HepG2 (cell line): ENCODE results near the gene DEPDC5. TPM values are rescaled to one million over a fixed set of nuclear protein-coding genes. Genes with fewer than 3 reads are reported as not detected.

Source experiments
- ATAC-seq: fragments of 200-7000 bp; cut with Tn5 transposase; 3 replicates; pipeline ENCODE4 v1.9.1; 2020; ENCODE audit warnings: mild to moderate bottlenecking, moderate library complexity
- BruUV-seq: library from RNA; stranded (reverse); fragments of 400-500 nt; replicated peaks from 2 replicates; lab custom pipeline; 2021; lab: Mats Ljungman, UMichigan
- CTCF ChIA-PET: fragments of 300-600 bp; formaldehyde crosslinking; extraction: SDS; loops from one replicate; lab custom pipeline; 2021; ENCODE audit warnings: low total read pairs, inconsistent platforms, low intra/inter-chr PET ratio; lab: Yijun Ruan, JAX
- POLR2A ChIA-PET: fragments of 350-600 bp; sonication (Branson Sonifier 250); formaldehyde crosslinking; loops from one replicate; lab custom pipeline; 2020; ENCODE audit warnings: antibody characterized with exemption, inconsistent platforms; lab: Yijun Ruan, JAX
- DNase-seq: peaks from one replicate; pipeline ENCODE4 v3.0.0-alpha.2; 2015; ENCODE audit warnings: low spot score
- FAIRE-seq: peaks from 3 replicates; lab custom pipeline; 2011; peaks lifted over from hg19 to GRCh38; lab: Jason Lieb, UNC
- H2AFZ ChIP-seq: one replicate; pipeline ENCODE4 v1.6.1; 2011; ENCODE audit warnings: low read length, inconsistent platforms
- H3K27ac ChIP-seq: fragments of 300-600 bp; 3 replicates; pipeline ENCODE4 v1.8.0; 2011; ENCODE audit warnings: mixed run types, mild to moderate bottlenecking, mixed read lengths, low read length, inconsistent platforms; ENCODE audit not compliant: insufficient read depth; ENCODE audit errors: extremely low read length
- H3K27me3 ChIP-seq, 2 experiments: fragments of 200-600 bp in 1 of 2; 2 replicates in 1 of 2; 3 replicates in 1 of 2; pipeline versions ENCODE4 v1.6.0 to v1.8.0; 2011; ENCODE audit warnings: low read length in 2 of 2, mild to moderate bottlenecking in 2 of 2, moderate library complexity in 2 of 2, inconsistent platforms in 1 of 2; ENCODE audit not compliant: insufficient read depth in 2 of 2, control insufficient read depth in 1 of 2
- H3K36me3 ChIP-seq, 2 experiments: fragments of 200-600 bp in 1 of 2; replicated peaks in 1 of 2; 2 replicates in 1 of 2; 3 replicates in 1 of 2; pipeline versions ENCODE4 v1.5.1 to v1.8.0; 2011; ENCODE audit warnings: low read length in 2 of 2, inconsistent platforms in 1 of 2; ENCODE audit not compliant: insufficient read depth in 2 of 2, control insufficient read depth in 1 of 2
- H3K4me1 ChIP-seq: 2 replicates; pipeline ENCODE4 v1.5.1; 2012; ENCODE audit warnings: low read length, inconsistent platforms; ENCODE audit not compliant: insufficient read depth
- H3K4me2 ChIP-seq: 2 replicates; pipeline ENCODE4 v1.6.0; 2011; ENCODE audit warnings: low read depth, low read length, inconsistent platforms
- H3K4me3 ChIP-seq, 3 experiments: fragments of 200-600 bp in 1 of 3; sonication (generic), shearing (Covaris generic) in 1 of 3; replicated peaks in 1 of 3; 2 replicates each; pipeline ENCODE4 v1.5.1; 2011 to 2016; ENCODE audit warnings: low read length in 3 of 3, inconsistent platforms in 2 of 3, low read depth in 2 of 3, mild to moderate bottlenecking in 2 of 3, control low read depth in 1 of 3, mixed read lengths in 1 of 3; ENCODE audit not compliant: insufficient read depth in 1 of 3
- H3K79me2 ChIP-seq: one replicate; pipeline ENCODE4 v1.6.1; 2011; ENCODE audit warnings: low read length, inconsistent platforms; ENCODE audit not compliant: insufficient read depth
- H3K9ac ChIP-seq: 2 replicates; pipeline ENCODE4 v1.6.0; 2011; ENCODE audit warnings: mild to moderate bottlenecking, low read depth, low read length, inconsistent platforms; ENCODE audit not compliant: insufficient read depth
- H3K9me3 ChIP-seq: 2 replicates; pipeline ENCODE4 v1.5.1; 2012; ENCODE audit warnings: mild to moderate bottlenecking, low read length
- H4K20me1 ChIP-seq: 2 replicates; pipeline ENCODE4 v1.6.0; 2011; ENCODE audit warnings: inconsistent platforms, mild to moderate bottlenecking, low read length, moderate library complexity; ENCODE audit not compliant: insufficient read depth
- AFF4 ChIP-seq: sonication (generic); formaldehyde crosslinking; IDR thresholded peaks from 2 replicates; pipeline ENCODE4 v1.4.0; 2020; ENCODE audit warnings: missing genetic modification reagents
- HMG20B ChIP-seq: conservative IDR thresholded peaks from 2 replicates; pipeline ENCODE4 v1.6.1; 2016; ENCODE audit warnings: missing genetic modification reagents, missing compliant biosample characterization
- KDM3A ChIP-seq: IDR thresholded peaks from 2 replicates; pipeline ENCODE4 v1.6.1; 2018; ENCODE audit warnings: low read depth, missing compliant biosample characterization
- MXD1 ChIP-seq: sonication (generic); formaldehyde crosslinking; IDR thresholded peaks from 2 replicates; pipeline ENCODE4 v1.4.0; 2020; ENCODE audit warnings: mild to moderate bottlenecking, missing genetic modification reagents
- RORA ChIP-seq: sonication (generic); formaldehyde crosslinking; IDR thresholded peaks from 2 replicates; pipeline ENCODE4 v1.5.0; 2020; ENCODE audit warnings: mild to moderate bottlenecking, missing genetic modification reagents, moderate library complexity
- SOX6 ChIP-seq, 2 experiments: fragments of 450-650 bp in 1 of 2; sonication (generic) in 1 of 2; formaldehyde crosslinking in 1 of 2; IDR thresholded peaks; 2 replicates each; pipeline versions ENCODE4 v1.4.0 to v1.6.1; 2017 to 2020; ENCODE audit warnings: antibody characterized with exemption in 1 of 2, mild to moderate bottlenecking in 1 of 2, missing genetic modification reagents in 1 of 2
- TBP ChIP-seq: sonication (generic); formaldehyde crosslinking; IDR thresholded peaks from 2 replicates; pipeline ENCODE4 v1.5.0; 2020; ENCODE audit warnings: missing genetic modification reagents
- ZBTB43 ChIP-seq: sonication (generic); formaldehyde crosslinking; conservative IDR thresholded peaks from 2 replicates; pipeline ENCODE4 v1.4.0; 2020; ENCODE audit warnings: missing genetic modification reagents
- ZC3H13 ChIP-seq: sonication (generic); formaldehyde crosslinking; IDR thresholded peaks from 2 replicates; pipeline ENCODE4 v1.8.1; 2023; ENCODE audit warnings: mild to moderate bottlenecking, missing genetic modification reagents, moderate library complexity
- ZFP37 ChIP-seq: sonication (generic); formaldehyde crosslinking; IDR thresholded peaks from 2 replicates; pipeline ENCODE4 v1.4.0; 2020; ENCODE audit warnings: missing genetic modification reagents, borderline replicate concordance
- ZHX1 ChIP-seq: sonication (generic); formaldehyde crosslinking; IDR thresholded peaks from 2 replicates; pipeline ENCODE4 v1.8.1; 2022; ENCODE audit warnings: low read depth, mild to moderate bottlenecking, missing genetic modification reagents
- ZMAT3 ChIP-seq: sonication (generic); formaldehyde crosslinking; conservative IDR thresholded peaks from 2 replicates; pipeline ENCODE4 v1.7.0; 2021; ENCODE audit warnings: missing genetic modification reagents
- ZNF530 ChIP-seq: sonication (generic); formaldehyde crosslinking; IDR thresholded peaks from 2 replicates; pipeline ENCODE4 v1.5.0; 2020; ENCODE audit warnings: low read depth, mild to moderate bottlenecking, missing genetic modification reagents
- ZNF629 ChIP-seq: sonication (generic); formaldehyde crosslinking; conservative IDR thresholded peaks from 2 replicates; pipeline ENCODE4 v1.5.0; 2020; ENCODE audit warnings: missing genetic modification reagents
- ZNF703 ChIP-seq: sonication (generic); formaldehyde crosslinking; IDR thresholded peaks from 2 replicates; pipeline ENCODE4 v1.5.1; 2020; ENCODE audit warnings: missing genetic modification reagents, mild to moderate bottlenecking, moderate library complexity, borderline replicate concordance
- ZNF740 ChIP-seq: sonication (generic); formaldehyde crosslinking; IDR thresholded peaks from 2 replicates; pipeline ENCODE4 v1.4.0; 2020; ENCODE audit warnings: missing genetic modification reagents
- WGBS: methylation state at CpG from one replicate; pipeline ENCODE4 v1.1.6; 2017; ENCODE audit warnings: low lambda C conversion rate; 5-methylcytosine and 5-hydroxymethylcytosine counted together
- in situ Hi-C: cut with HindIII; loops from 2 replicates; pipeline ENCODE4 v1.10.0; 2017; ENCODE audit warnings: low pct_unique_long_range_greater_than_20kb; ENCODE audit not compliant: extremely low pct_ligation_motif_present
- intact Hi-C: fragments of 100-400 bp; cut with micrococcal nuclease; formaldehyde crosslinking; loops from one replicate; pipeline ENCODE4 v1.10.0; 2022; ENCODE audit not compliant: unreplicated experiment
- polyA plus RNA-seq, 8 experiments: library from polyadenylated mRNA; depleted of rRNA in 3 of 8; stranded (reverse) in 7 of 8; unstranded in 1 of 8; fragments of >200 nt; fragmentation: Illumina TruSeq in 4 of 8; extraction: Trizol in 4 of 8; gene quantifications; 2 replicates each; pipeline versions ENCODE4 v1.2.1 to v1.2.3, GENCODE V29; 2011 to 2016; ENCODE audit warnings: low read depth in 4 of 8, missing spikeins in 1 of 8, mixed read lengths in 1 of 8; ENCODE audit not compliant: insufficient read depth in 1 of 8
- total RNA-seq, 5 experiments: library from RNA; depleted of rRNA; stranded (reverse); fragments of >200 nt; fragmentation: Illumina TruSeq; extraction: Trizol; gene quantifications; 2 replicates each; pipeline ENCODE4 v1.2.3, GENCODE V29; 2016; ENCODE audit warnings: low read depth in 1 of 5

DEPDC5 gene
- total and polyA plus RNA-seq, 2 of the 13 experiments (the other 11 are each of a cell fraction or from before 2014, with no cell fraction given) = 9.8 to 12.4 TPM

GRCh38 chr22:31754813-31755212 is 994 bp downstream of the DEPDC5 start:
- DNase-seq = peak; percentile 38
- TF ChIP-seq ZNF530 (CRISPR knock-in tag) (no peak), ZMAT3 (CRISPR knock-in tag) (no peak), ZC3H13 (no peak), ZFP37 (CRISPR knock-in tag) (no peak), SOX6 (IDR thresholded peaks at IDR 0.05) (no peak), SOX6 (CRISPR knock-in tag; IDR thresholded peaks at IDR 0.05) (peak; percentile 79), ZNF629 (CRISPR knock-in tag) (no peak), ZNF703 (CRISPR knock-in tag) (no peak), RORA (CRISPR knock-in tag) (no peak), KDM3A (CRISPR knock-in tag) (no peak), ZHX1 (no peak), TBP (CRISPR knock-in tag) (no peak), ZBTB43 (CRISPR knock-in tag) (peak; percentile 50; the same call in 1 of the 2 replicates), AFF4 (CRISPR knock-in tag) (no peak), ZNF740 (no peak), MXD1 (no peak), HMG20B (no peak)

More at GRCh38 chr22:31754813-31755212, 994 bp downstream of the DEPDC5 start:
- H3K4me2 ChIP-seq = peak overlapping the region; percentile 92
- no peak overlapping the region for H2AFZ ChIP-seq
- in situ Hi-C loops = loop anchor here (10.0 kb wide), 1 partner anchor 190 kb away; the partner anchor contains the start of gene YWHAH
- peaks cover 33% of the 10 kb centered on the region for H3K4me1 ChIP-seq
- peak overlapping the region; percentile 89 for H3K9ac ChIP-seq
- ChIA-PET POLR2A (interaction anchor here (1.2 to 3.9 kb wide), 3 partner anchors 60 to 89 kb away, joined by 5 to 23 read pairs (median 10); no protein-coding TSS in a partner anchor), CTCF (no interaction called here)
- FAIRE-seq (peak; percentile 21), ATAC-seq (no peak)
- 21% methylated on average over 6 of the region's 6 CpGs for WGBS
- peak overlapping the region; percentile 97 for H3K27ac ChIP-seq
- H3K27me3 ChIP-seq = no peaks in the 10 kb centered on the region; a peak in 1 of 5 replicates
- H3K4me3 ChIP-seq = peak overlapping the region; percentile 76 to 94 (median 93); a peak in 5 of 6 replicates
- H3K9me3 ChIP-seq = no peaks in the 10 kb centered on the region
- 0 out of 5 replicates have a peak, but pooled peaks cover 2 to 3% of the 10 kb centered on the region in 2 experiments for H3K36me3 ChIP-seq
- H3K79me2 ChIP-seq = peaks cover 4% of the 10 kb centered on the region
- intact Hi-C loops = loop anchor here (1.0 to 5.0 kb wide), 2 partner anchors 60 to 93 kb away; partner anchors contain the start of gene PISD
- BruUV-seq = no TSS peak
- H4K20me1 ChIP-seq = no peaks in the 10 kb centered on the region
